Measurements from ENCODE around the gene ZNF467. TPM values are rescaled to one million over a fixed set of nuclear protein-coding genes. Genes with fewer than 3 reads are reported as not detected.

The ZNF467 gene
- total and polyA plus RNA-seq, 2 donors (not counting 3 experiments of a cell fraction or from before 2014, with no cell fraction given): 4.2 to 8.9 TPM

- Histone ChIP-seq H3K4me3 (replicated peaks in 1 of 3; ENCODE audit: insufficient read depth in 1 of 3, low read depth in 1 of 3, low read length in 3 of 3) (no peak overlapping the region), H3K9me3 (replicated peaks; ENCODE audit: control insufficient read depth, insufficient read depth, low read length) (no peaks in the 10 kb centered on the region), H3K9me1 (replicated peaks; ENCODE audit: control insufficient read depth, extremely low read depth, insufficient read depth, low read length) (no peaks in the 10 kb centered on the region), H3K36me3 (ENCODE audit: control insufficient read depth in 2 of 2, extremely low read depth in 1 of 2, insufficient read depth in 2 of 2, low read length in 2 of 2) (peaks cover 0 to 5% of the 10 kb centered on the region in 2 experiments), H3K79me2 (ENCODE audit: control insufficient read depth, insufficient read depth, low read length) (no peaks in the 10 kb centered on the region), H3K27ac (ENCODE audit: insufficient read depth, low read depth, low read length) (no peak overlapping the region), H4K20me1 (replicated peaks; ENCODE audit: control insufficient read depth, extremely low read depth, insufficient read depth, low read length) (no peaks in the 10 kb centered on the region), H3K4me1 (ENCODE audit: control insufficient read depth, extremely low read depth, insufficient read depth, low read length) (peaks cover 11% of the 10 kb centered on the region), H3K27me3 (ENCODE audit: control insufficient read depth in 2 of 2, insufficient read depth in 2 of 2, low read length in 2 of 2) (no peaks in the 10 kb centered on the region), H3K4me2 (ENCODE audit: insufficient read depth, low read length) (no peak overlapping the region), H2AFZ (ENCODE audit: low read depth, low read length) (no peak overlapping the region), H3K9ac (replicated peaks; ENCODE audit: extremely low read depth, insufficient read depth, low read length) (no peak overlapping the region)
- TSS peak; percentile 4 for BruUV-seq (replicated peaks)
- FAIRE-seq (no peak), DNase-seq (ENCODE audit: low read depth, low spot score) (no peak)
- intact Hi-C loops (cut with micrococcal nuclease) (loop anchor here (5.0 kb wide), 1 partner anchor 455 kb away; the partner anchor contains the start of gene ZNF783), dilution Hi-C loops (cut with MboI; ENCODE audit: extremely low pct_ligation_motif_present, low sequenced_read_pairs) (no loop called here)
- TF ChIP-seq POLR2AphosphoS5 (IDR thresholded peaks at IDR 0.05; ENCODE audit: insufficient read depth, low read depth, low read length) (no peak), MAX (IDR thresholded peaks at IDR 0.05; ENCODE audit: insufficient read depth, insufficient read length) (no peak), MYC (IDR thresholded peaks at IDR 0.05; ENCODE audit: low read depth, low read length) (no peak), POLR2A (IDR thresholded peaks at IDR 0.05; ENCODE audit: low read depth, low read length) (no peak), CTCF (IDR thresholded peaks at IDR 0.05; ENCODE audit: extremely low read depth in 1 of 2, insufficient read depth in 1 of 2, low read depth in 1 of 2, low read length in 2 of 2) (no peak), GATA2 (IDR thresholded peaks at IDR 0.05; ENCODE audit: insufficient read depth, insufficient read length, low read depth, low read length) (no peak)
- POLR2A ChIA-PET: no interaction called here
- CTCF ChIA-PET: interaction anchor here (0.6 to 3.4 kb wide), 5 partner anchors 13 to 54 kb away, joined by 3 to 27 read pairs (median 3); no protein-coding TSS in a partner anchor
These were observed 56.5 kb downstream of the ZNF467 start for GRCh38 chr7:149716932-149717307.

Measured in endothelial cell of umbilical vein (primary cell).